ENCODE results near the gene PRND. TPM values are rescaled to one million over a fixed set of nuclear protein-coding genes. Genes with fewer than 3 reads are reported as not detected.

PRND gene
- total and polyA plus RNA-seq, 2 experiments from 2014 or later: 0.10 TPM; not detected in 1

DNA sequence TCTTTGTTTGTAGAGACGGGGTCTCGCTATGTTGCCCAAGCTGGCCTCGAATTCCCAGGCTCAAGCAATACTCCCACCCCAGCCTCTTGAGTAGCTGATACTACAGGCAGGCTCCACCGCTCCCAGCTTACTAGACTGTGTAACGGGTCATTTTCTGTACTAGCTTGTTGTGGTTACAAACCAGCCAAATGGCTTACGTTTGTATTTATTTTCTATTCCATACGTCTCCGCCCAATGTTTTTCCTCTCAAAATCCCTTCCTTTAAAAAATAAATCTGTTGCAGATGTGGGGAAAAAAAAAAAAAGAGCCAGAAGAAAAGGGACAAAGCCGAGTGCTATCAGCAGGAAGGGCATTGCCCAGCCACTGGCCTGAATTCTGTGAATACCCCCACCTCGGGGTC is 41.6 kb downstream of the PRND start:
- Histone ChIP-seq H3K27ac (ENCODE audit: low read depth) (no peak overlapping the region), H3K4me3 (no peak overlapping the region), H3K36me3 (ENCODE audit: insufficient read depth) (no peaks in the 10 kb centered on the region), H2AFZ (no peak overlapping the region), H4K20me1 (replicated peaks; ENCODE audit: insufficient read depth) (no peaks in the 10 kb centered on the region), H3F3A (replicated peaks; ENCODE audit: low read depth) (no peaks in the 10 kb centered on the region), H3K79me2 (replicated peaks; ENCODE audit: insufficient read depth) (no peaks in the 10 kb centered on the region), H3K27me3 (ENCODE audit: insufficient read depth) (peaks cover 15% of the 10 kb centered on the region), H3K4me1 (ENCODE audit: insufficient read depth) (peaks cover 12% of the 10 kb centered on the region; the same call in 1 of the 2 replicates), H3K9me2 (ENCODE audit: insufficient read depth) (no peaks in the 10 kb centered on the region), H3K4me2 (no peak overlapping the region)
- Mint-ChIP-seq H3K27me3 (ENCODE audit: insufficient read depth, low read depth, poor library complexity) (peaks cover 21% of the 10 kb centered on the region), H3K36me3 (ENCODE audit: low read depth) (no peaks in the 10 kb centered on the region), H3K27ac (no peak overlapping the region), H3K9me3 (no peaks in the 10 kb centered on the region), H3K4me1 (peaks cover 12% of the 10 kb centered on the region), H3K4me3 (no peak overlapping the region)
- no peak for DNase-seq (ENCODE audit: low spot score)
- TF ChIP-seq CREB1 (CRISPR knock-in tag; IDR thresholded peaks at IDR 0.05; ENCODE audit: low read depth): no peak
- no peak for TF ChIP-seq CTCF (conservative IDR thresholded peaks at IDR 0.05; ENCODE audit: low read depth in 2 of 2)
- no peak for TF ChIP-seq JUNB (IDR thresholded peaks at IDR 0.05; ENCODE audit: unreplicated experiment)
- TF ChIP-seq, protein P1, sequence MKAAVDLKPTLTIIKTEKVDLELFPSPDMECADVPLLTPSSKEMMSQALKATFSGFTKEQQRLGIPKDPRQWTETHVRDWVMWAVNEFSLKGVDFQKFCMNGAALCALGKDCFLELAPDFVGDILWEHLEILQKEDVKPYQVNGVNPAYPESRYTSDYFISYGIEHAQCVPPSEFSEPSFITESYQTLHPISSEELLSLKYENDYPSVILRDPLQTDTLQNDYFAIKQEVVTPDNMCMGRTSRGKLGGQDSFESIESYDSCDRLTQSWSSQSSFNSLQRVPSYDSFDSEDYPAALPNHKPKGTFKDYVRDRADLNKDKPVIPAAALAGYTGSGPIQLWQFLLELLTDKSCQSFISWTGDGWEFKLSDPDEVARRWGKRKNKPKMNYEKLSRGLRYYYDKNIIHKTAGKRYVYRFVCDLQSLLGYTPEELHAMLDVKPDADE (IDR thresholded peaks at IDR 0.05): no peak
- no peak for TF ChIP-seq EZH2 (IDR thresholded peaks at IDR 0.05; ENCODE audit: low read depth, unreplicated experiment)
- TF ChIP-seq ZNF331 (CRISPR knock-in tag; IDR thresholded peaks at IDR 0.05; ENCODE audit: low read depth): no peak
- TF ChIP-seq POLR2AphosphoS5 (IDR thresholded peaks at IDR 0.05; ENCODE audit: low read depth): no peak
- no peak for TF ChIP-seq NANOG (IDR thresholded peaks at IDR 0.05; ENCODE audit: borderline replicate concordance)
- TF ChIP-seq STAT1 (IDR thresholded peaks at IDR 0.05; ENCODE audit: unreplicated experiment): no peak
- no peak for TF ChIP-seq REST (IDR thresholded peaks at IDR 0.05; ENCODE audit: unreplicated experiment)
- no peak for TF ChIP-seq EZH2phosphoT487 (IDR thresholded peaks at IDR 0.05; ENCODE audit: unreplicated experiment)
- TF ChIP-seq ZNF114 (CRISPR knock-in tag; IDR thresholded peaks at IDR 0.05): no peak
- TF ChIP-seq ZNF462 (CRISPR knock-in tag; IDR thresholded peaks at IDR 0.05): no peak
- ATAC-seq: no peak
